HG03108 (cell line): ENCODE measurements around the gene ERRFI1.

Source experiments
- ATAC-seq: cut with Tn5 transposase; IDR thresholded peaks from one replicate; pipeline ENCODE4 v1.9.1; 2021; ENCODE audit warnings: moderate library complexity; ENCODE audit not compliant: unreplicated experiment

Gene ERRFI1

DNA sequence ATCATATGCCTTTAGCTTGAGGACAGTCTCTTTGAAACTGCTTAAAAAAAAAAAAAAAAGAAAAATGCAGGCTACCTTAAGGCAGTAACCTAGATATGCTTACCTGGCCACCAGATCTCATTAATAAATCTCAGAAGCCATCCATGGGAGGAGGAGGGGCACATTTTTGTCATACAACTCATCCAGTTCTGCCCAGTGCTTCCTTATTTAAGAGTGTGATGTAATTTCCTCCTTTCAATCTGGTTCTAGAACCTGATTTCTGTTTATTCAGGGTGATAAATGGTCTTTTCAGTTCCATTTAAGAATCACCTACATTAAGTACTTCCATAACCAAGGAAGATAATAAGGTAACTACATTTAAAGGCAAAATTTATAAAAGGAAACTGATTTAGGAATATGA, 6.1 kb downstream of the ERRFI1 start:
- ATAC-seq, result no peak

- no peak for ATAC-seq
Measured at GRCh38 chr1:8019229-8019620, 6.9 kb downstream of the ERRFI1 start.

GRCh38 chr1:8018492-8019228, 7.4 kb downstream of the ERRFI1 start:
- no peak for ATAC-seq

GRCh38 chr1:8017495-8018197, 8.5 kb downstream of the ERRFI1 start:
- no peak for ATAC-seq

GRCh38 chr1:8016895-8017241, 9.2 kb downstream of the ERRFI1 start:
- no peak for ATAC-seq

GRCh38 chr1:8016210-8016894, 9.8 kb downstream of the ERRFI1 start:
- no peak for ATAC-seq

DNA sequence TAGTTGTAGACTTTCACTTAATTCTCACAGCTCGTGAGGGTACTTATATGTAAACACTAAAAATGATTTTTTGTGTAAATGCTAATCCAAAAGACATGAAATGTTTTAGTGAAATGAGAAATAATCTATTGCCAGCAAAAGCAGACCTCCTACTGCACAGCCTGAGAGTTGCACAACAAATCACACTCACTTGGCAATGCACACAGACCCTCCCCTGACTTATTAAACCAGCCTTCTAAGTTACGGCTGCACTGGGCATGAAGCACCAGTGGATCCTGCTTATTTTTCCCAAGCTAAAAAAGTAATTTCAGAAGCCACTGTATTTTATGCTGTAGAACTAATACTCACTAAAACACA, 10.3 kb downstream of the ERRFI1 start:
- no peak for ATAC-seq

DNA sequence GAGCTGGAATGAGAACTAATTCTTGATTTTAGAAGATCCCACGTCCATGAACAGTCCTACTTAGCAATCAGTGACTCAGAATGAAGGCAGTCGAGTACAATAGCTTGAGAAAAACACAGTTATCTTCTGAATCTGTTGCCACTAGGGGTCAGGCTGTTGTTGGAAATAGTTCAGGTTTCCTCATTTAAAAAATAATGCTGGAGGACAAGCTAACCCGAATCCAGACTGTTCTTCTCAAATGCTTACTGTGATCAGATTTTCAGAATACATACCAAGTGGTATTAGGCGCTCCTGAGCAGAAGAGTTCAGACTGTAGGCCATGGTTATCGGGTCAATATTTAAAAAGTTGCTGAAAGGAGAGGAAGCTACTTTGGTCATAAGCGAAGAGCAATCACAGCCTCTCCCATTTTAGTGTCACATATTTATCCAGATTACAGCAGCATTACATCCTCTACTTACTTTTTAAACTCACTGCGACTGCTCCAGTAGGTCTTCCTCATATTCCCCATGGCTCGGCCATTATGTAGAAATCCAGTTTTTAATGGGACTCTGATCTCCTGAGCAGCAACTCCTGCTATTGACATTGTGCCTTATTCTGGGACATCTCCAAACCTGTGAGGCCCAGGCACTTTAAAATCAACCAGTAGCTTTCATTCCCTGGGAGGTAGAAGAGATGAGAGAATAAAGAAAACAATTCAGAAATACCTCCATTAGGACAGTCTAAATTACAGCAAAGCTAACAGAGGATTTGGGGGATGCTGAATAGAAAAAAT, 10.9 kb downstream of the ERRFI1 start:
- ATAC-seq, result no peak

GRCh38 chr1:8014381-8014988, 11.6 kb downstream of the ERRFI1 start:
- no peak for ATAC-seq

GRCh38 chr1:8013800-8014199, 12.3 kb downstream of the ERRFI1 start:
- ATAC-seq, result no peak

DNA sequence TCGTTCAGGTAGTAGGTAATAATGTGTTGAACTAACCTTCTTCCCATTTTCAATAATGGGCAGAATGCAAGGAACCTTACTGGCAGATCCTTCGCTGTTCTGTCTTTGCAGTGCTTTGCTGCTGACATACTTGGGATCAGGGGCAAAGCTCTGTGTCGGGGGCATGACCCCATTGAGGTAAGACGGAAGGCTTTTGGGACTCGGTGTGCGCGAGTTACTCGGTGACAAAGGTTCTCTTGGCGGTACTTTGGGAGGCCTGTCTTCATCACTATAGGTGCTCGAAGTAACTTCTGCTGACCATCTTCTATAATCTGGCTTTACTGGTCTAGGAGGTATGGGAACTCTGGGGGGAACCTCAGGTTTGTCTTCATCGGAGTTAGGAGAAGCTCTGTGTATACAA, 12.7 kb downstream of the ERRFI1 start:
- ATAC-seq, result no peak

GRCh38 chr1:8012955-8013354, 13.2 kb downstream of the ERRFI1 start:
- ATAC-seq, result no peak

DNA sequence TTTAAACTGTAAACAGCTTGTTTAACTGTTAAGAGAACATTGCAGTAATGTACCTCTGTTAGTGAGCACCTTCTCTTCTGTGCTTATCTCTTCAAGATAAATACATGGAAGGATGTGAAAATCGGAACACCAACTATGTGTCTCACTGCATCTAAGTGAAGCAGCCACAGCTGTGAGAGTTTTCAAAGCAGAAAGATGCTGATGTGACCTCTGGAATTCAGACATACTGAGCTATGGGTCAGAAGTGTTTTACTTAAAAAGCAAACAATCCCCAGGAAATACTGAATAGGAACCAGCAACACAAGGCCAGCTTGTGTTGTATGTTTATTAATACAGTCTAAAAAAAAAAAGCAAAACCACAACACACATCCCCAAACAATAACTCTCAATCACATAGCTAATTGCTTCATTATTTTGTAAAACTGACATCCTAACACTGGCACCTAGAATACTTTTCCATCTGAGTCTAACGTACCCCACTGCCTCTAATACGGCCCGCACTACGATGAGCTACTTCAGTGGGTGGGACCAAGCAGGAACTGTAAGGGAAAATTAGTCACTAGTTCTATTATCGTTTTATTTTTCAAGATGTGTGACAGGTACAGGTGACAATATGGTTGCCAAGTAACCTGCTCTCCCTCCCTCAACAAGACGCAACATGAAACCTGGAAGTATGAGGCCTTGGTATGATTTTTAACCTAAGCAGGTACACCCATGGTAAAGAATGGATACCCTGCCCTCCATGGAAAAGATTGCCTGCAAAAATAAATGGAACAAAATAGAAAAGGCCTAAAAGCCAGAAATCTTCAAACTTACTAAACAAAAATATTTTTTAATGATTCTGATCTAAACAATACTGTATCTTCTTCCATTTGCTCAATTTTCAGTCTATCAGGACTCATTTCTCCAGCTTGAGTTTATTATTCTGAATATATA, 13.9 kb downstream of the ERRFI1 start:
- no peak for ATAC-seq

- ATAC-seq, result no peak
Measured at GRCh38 chr1:8011016-8011415, 15.1 kb downstream of the ERRFI1 start.

DNA sequence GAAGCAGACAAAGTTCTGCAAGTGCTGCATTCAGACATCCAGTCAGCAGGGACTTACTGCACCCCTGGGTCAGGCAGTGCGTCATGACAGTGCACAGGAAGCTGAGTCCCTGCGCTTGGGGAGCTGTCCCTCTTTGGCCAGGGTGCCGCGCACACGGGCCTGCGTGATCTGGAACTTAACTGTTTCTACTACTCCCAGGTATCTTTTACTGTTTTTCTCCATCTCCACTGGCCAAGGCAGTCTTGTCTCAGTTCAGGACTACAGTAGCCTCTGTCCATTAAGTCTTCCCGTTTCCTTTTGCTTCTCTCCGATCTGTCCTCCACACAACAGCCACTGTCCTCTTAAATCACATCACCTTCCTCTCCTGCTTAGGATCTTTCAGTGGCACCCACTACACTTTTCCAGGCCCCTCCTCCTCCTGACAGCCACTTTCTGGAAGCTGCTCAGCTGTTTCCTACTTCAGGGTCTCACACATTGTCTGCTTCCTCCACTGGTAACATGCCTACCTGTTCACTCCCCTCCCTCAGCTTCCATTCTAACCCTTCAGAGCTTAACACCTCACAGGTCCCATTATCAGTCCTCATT, 15.9 kb downstream of the ERRFI1 start:
- ATAC-seq, result no peak

- ATAC-seq, result no peak
Measured at GRCh38 chr1:8009043-8010002, 16.8 kb downstream of the ERRFI1 start.

- ATAC-seq, result no peak
Measured at GRCh38 chr1:8006037-8006963, 19.8 kb downstream of the ERRFI1 start.
